Fibroblast of the conjunctiva (primary cell): ENCODE data around the gene TTN.

Source experiments
- DNase-seq: peaks from one replicate; pipeline ENCODE4 v3.0.0-alpha.2; 2010; ENCODE audit warnings: low read depth

TTN gene

GRCh38 chr2:178485356-178485755 lies 321.9 kb downstream of the TTN start:
- no peak for DNase-seq

GRCh38 chr2:178484245-178485041 lies 322.8 kb downstream of the TTN start:
- DNase-seq, result no peak

GRCh38 chr2:178482437-178482836 lies 324.8 kb downstream of the TTN start:
- DNase-seq, result no peak

GRCh38 chr2:178480227-178481181 lies 326.7 kb downstream of the TTN start, which contains the start of gene PLEKHA3:
TSS of gene PLEKHA3 (plus strand) at chr2:178480457. CDS start at chr2:178480870, 413 bp downstream.
- peak; percentile 95 for DNase-seq

GRCh38 chr2:178479758-178480226 lies 327.4 kb downstream of the TTN start:
- no peak for DNase-seq

- no peak for DNase-seq
These were observed 328.0 kb downstream of the TTN start for GRCh38 chr2:178479275-178479616.

- DNase-seq, result peak; percentile 46
These were observed 328.6 kb downstream of the TTN start, which contains the start of gene FKBP7 for GRCh38 chr2:178478439-178479274. TSS of gene FKBP7 (minus strand) at chr2:178478600. CDS start at chr2:178478499, 101 bp downstream.

- DNase-seq, result no peak
These were observed 329.1 kb downstream of the TTN start for GRCh38 chr2:178478130-178478438.

GRCh38 chr2:178477443-178478129 lies 329.6 kb downstream of the TTN start:
- no peak for DNase-seq

GRCh38 chr2:178476477-178476876 lies 330.7 kb downstream of the TTN start:
- no peak for DNase-seq
